DMS53 (cell line): ENCODE results near the gene PSMA6.
"Not testable (repeated sequence)": the region's sequence is repeated elsewhere in the genome, so short reads cannot be mapped to it uniquely, and the experiment has no call there.

Source experiments
- DNase-seq: peaks from one replicate; lab custom pipeline; 2025; lab: John Stamatoyannopoulos, UW

The PSMA6 gene

DNA sequence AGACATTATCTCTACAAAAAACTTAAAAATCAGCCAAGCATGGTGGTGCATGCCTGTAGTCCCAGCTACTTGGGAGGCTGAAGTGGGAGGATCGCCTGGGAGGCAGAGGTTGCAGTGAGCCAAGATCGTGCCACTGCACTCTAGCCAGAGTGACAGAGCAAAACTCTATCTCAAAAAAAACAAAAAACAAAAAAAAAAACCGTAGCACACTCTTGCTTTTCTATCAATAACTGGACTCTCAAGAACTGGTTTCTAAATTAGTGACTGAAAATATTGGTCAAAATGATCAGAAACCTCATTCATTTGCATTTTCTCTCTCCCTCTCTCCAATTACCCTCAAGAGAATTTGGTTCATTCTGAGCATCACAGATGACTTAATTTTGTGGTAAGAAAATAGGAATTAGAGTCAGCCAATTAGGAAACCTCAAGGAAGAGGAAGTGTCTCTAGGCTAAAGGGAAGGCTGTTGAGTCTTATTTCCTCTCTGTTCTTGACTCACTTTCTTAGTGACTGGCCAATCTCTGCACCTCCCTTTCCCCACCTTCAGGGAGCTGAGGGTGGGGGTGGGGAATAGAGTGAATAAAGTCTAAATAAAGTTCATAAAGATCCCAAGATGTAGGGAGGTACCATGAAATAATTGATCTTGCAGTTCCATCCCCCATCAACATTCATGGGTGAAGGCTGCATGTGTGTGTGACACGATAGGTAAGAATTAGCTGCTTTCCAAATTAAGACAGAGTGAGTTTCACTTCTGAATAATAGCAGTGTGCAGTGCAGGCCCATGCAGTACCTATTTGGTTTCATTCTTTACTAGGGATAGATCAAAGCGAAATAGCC is 6.8 kb upstream of the PSMA6 start:
- DNase-seq, result no peak

- DNase-seq, result no peak
Measured at GRCh38 chr14:35286003-35286600, 6.1 kb upstream of the PSMA6 start.

DNA sequence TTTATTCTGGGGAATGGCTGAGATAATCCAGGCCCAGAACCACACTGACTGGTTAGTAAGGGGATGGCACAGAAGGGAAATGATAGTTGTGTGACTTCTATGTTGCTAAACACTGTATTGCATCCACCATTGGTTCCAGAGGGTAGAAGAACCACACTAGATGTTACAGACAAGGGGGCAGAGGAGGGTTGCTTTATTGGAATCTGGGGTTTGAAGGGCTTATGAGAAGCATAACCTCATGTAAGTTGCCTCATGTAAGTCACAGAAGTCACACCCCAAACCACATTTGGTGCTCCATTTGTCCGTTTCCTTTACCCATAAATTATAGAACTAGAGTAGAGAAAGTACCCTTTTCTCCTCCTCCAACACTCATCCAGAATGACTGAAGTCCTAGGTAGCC is 5.5 kb upstream of the PSMA6 start:
- no peak for DNase-seq

GRCh38 chr14:35287431-35288013 is 4.7 kb upstream of the PSMA6 start:
- no peak for DNase-seq

GRCh38 chr14:35289623-35290022 is 2.6 kb upstream of the PSMA6 start:
- no peak for DNase-seq

DNA sequence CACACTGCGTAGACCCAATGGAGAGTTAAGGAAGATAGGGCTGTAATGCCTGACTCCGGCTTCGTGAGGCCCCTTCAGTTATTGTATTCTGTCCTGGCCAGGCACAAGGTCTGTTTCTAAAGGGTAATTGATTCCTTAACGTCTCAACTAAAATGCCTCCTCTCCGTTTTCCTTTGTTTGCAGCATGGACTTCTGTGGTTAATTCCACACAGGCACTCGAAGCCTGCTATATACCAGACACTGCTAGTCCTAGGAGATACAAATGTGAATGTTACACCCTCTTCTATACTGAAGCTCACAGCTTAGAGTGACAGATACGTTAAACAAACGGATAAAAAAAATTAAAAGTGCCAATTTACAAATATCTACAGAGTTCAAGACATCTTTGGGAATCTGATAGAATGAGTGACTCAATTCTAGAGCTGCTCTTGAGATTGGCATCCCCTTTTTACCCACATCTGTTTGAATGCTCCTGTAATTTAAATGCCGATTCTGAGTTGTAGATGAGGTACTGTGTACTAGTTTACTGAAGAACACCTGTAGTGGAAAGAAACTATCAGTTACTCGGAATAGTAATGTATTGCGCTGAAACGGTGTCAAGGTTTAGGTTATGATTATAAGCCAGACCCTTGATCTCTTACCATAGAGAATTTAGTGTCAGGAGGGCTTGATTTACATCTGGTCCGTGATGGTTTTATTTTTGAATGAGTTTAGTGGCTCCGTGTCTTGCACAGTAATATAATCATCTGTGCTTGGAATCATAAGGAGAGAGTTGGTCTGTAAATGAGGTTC is 784 bp downstream of the PSMA6 start:
- peak; percentile 37 for DNase-seq

DNA sequence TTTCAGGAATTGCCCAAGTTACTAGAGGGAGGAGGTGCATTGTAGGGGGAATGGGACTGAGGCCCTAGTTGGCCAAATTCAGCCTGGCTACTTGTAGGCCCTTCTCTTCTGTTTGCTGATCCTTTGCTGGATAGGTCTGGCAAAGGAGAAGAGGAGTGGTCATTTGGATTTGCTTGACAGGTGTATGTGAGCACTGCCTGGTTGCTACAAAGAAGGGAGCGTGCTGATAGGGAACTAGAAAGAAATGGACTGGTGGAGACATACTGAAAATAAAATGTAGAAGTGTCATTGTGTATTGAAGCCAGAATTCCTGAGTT is 3.6 kb downstream of the PSMA6 start:
- no peak for DNase-seq

DNA sequence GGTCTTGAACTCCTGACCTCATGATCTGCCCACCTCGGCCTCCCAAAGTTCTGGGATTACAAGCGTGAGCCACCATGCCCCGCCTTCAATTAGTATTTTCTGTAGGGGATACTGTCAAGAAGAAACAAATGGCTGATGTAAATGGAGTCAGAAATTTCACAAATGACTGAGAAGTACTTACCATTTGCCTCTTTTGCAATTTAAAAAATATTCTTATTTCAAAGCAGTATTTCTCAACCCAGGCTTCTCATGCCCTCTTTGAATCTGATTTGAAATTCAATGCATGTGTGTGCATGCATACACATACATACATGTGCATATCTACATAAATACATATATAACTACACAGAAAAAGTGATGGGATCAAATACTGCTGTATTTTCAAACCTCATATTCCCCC is 4.4 kb downstream of the PSMA6 start:
- no peak for DNase-seq

DNA sequence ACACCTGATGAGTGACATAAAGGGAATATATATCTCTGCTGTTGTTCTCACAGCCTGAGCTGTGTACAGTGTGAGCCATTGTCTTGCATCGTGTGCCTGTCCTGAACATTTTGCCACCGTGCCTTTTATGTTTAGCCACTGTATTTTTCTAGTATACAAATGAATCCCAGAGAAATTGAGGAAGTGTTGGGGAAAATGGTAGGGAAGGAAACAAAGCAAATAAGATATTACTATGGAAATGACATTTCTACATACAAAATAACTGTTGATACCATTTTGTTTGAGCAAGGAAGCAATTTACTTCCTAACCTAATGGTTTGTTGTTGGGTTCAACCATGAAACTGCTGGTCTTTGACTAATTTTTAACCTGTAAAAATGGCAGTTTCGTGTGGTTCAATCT is 5.5 kb downstream of the PSMA6 start:
- no peak for DNase-seq

- DNase-seq, result no peak
Measured at GRCh38 chr14:35298351-35298750, 6.2 kb downstream of the PSMA6 start.

DNA sequence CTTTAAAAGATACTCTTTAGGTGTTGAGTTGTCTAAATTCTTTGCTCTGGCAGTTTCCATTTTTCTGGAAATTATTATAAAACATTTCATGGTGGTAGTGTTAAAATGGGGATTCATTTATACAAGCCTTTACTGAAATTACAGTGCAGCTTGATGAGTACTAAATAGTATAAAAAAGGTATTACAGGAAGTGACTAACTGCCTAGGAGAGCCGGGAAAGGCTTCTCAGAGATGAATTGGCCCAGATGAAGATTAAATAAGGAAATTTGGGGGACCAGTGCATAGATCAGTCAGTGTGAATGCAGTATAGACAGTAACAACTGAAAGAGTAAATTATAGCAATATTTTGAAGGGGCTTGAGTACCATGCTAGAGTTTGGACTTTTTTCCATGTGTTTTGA is 7.5 kb downstream of the PSMA6 start:
- DNase-seq, result no peak

GRCh38 chr14:35300228-35300627 is 8.0 kb downstream of the PSMA6 start:
- no peak for DNase-seq

DNA sequence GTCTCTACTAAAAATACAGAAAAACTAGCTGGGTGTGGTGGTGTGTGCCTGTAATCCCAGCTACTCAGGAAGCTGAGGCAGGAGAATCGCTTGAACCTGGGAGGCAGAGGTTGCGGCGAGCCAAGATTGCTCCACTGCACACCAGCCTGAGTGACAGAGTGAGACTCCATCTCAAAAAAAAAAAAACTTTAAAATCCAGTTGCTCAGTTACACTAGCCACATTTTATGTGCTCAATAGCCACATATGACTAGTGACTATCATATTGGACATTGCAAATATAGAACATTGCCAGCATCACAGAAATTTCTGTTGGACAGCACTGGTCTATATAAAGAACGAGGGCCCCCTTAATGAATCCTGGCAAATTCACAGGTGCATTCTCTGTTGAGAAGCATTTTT is 9.2 kb downstream of the PSMA6 start:
- DNase-seq, result not testable (repeated sequence)

DNA sequence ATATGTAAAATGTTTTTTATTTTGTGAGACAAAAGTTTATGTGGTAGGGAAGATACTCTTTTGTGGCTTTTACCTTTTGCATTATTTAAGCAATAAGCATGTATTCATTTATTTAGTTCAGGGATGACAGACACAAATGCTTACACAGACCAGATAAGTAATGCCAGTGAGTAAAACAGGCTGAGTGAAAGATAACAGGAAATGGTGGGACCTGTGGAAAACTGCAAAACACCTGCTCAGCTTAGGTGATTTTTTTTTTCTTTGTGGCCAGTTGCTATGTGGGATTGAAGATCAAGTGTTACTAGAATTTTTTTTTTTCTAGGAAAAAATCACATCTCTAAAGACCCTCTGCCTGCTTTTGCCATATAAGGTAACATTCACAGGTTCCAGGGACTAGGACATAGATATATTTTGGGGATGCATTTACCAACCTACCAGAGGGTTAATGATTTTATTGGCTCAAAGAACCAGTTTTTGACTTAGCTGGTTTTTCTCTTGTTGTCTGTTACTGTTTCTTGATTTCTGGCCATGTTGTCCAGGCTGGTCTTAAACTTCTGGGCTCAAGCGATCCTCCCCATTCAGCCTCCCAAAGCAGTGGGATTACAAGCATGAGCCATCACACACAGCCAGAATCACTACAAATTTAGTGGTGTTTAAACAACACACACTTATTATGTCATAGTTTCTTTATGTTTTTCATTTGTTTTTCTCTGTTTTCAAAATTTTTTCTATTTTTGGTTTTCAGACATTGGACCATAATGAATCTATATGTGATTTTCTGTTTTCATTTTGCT is 9.8 kb downstream of the PSMA6 start:
- peak; percentile 28 for DNase-seq

DNA sequence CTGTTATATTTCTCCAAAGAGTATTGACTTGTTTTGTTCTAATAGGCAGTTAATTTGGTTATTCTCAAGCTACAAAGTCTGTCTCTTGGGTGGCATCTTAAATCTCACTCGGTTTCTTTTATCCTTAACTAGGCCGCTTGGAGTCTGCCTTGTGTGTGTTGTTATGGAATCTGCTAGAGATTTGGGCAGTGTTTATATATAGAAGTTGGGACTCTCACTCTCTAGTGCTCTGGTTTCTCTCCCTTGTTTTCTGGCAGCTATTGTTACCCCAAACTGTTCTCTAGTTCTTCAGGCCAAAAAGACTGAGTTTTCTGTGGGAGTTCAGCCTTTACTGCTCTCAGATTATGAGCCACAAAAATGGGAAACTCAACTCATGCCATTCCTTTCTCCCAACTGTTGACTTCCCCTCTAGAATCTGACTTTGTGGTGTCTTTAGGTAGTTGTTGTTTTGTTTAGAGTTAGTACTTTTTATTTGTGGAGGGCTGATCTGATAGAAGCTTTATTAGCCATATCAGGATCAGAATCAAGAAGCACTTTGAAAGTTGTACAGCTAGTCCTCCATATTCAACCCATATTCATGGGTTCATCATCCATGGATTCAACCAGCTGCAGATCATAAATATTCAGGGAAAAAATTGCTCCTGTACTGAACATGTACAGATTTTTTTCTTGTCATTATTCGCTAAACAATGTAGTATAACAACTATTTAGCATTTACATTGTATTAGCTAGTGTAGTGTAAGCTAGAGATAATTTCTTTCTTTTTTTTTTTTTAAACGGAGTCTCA is 11.2 kb downstream of the PSMA6 start:
- no peak for DNase-seq

DNA sequence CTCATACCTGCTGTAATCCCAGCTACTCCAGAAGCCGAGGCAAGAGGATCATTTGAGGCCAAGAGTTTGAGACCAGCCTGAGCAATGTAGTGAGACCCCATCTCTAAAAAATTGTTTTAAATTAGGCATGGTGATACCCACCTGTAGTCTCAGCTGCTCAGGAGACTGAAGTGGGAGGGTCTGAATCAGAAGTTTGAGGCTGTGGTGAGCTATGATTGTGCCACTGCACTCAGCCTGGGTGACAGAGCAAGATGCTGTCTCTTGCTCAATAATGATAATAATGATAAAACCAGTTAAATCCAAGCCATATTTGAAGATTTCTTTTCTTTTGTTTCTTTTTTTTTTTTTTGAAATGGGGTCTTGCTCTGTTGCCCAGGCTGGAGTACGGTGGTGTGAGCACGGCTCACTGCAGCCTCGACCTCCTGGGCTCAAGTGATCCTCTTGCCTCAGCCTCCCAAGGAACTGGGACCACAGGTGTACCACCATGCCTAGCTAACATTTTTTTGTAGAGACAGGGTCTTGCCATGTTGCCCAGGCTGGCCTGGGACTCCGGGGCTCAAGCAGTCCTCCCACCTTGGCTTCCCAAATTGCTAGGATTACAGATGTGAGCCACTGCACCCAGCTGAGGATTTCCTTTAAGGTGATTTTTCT is 12.8 kb downstream of the PSMA6 start:
- no peak for DNase-seq

DNA sequence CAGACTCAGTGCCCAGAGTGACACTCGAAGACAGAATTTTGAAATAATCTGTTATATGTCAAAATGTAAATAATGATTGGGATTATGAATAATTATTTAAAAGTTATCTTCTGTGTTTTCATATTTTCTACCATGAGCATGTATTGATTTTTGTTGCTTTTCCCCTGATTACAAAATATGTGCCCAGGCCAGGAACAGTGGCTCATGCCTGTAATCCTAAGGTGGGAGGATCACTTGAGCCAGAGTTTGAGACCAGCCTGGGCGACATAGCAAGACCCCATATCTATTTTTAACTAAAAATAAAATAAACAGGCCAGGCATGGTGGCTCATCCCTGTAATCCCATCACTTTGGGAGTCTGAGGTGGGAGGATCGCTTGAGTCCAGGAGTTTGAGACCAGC is 13.5 kb downstream of the PSMA6 start:
- no peak for DNase-seq

DNA sequence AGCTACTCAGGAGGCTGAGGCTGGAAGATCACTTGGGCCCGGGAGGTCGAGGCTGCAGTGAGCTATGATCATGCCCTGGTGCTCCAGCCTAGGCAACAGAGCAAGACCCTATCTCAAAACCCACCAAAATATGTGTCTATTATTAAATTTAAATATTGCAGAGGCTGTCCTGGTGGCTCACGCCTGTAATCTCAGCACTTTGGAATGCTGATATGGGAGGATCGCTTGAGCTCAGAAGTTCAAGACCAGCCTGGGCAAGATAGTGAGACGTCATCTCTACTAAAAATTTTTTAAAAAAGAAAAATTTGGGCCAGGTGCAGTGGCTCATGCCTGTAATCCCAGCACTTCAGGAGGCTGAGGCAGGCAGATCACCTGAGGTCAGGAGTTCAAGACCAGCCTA is 13.9 kb downstream of the PSMA6 start:
- no peak for DNase-seq

GRCh38 chr14:35317820-35318219 is 25.6 kb downstream of the PSMA6 start:
- no peak for DNase-seq

GRCh38 chr14:35319509-35319908 is 27.3 kb downstream of the PSMA6 start:
- DNase-seq, result no peak

GRCh38 chr14:35320472-35320871 is 28.3 kb downstream of the PSMA6 start:
- no peak for DNase-seq
